ENCODE data around the gene BACH2. TPM values are rescaled to one million over a fixed set of nuclear protein-coding genes. Genes with fewer than 3 reads are reported as not detected.

The BACH2 gene
- total RNA-seq, 1 donor from 2014 or later = 90.4 TPM

GRCh38 chr6:90329386-90330077, 32.9 kb upstream of the BACH2 start:
- intact Hi-C loops (cut with micrococcal nuclease) = loop anchor here (2.0 kb wide), 1 partner anchor 15 kb away; no protein-coding TSS in a partner anchor
- no peaks in the 10 kb centered on the region for H3K36me3 Mint-ChIP-seq (ENCODE audit: low read depth)
- no peak for ATAC-seq (ENCODE audit: low read depth)
- no peak for DNase-seq
- H3K27me3 Mint-ChIP-seq = no peaks in the 10 kb centered on the region
- no peak overlapping the region for H3K4me3 Mint-ChIP-seq
- ChIA-PET CTCF (no interaction called here), POLR2A (no interaction called here)
- peaks cover 4% of the 10 kb centered on the region for H3K9me3 Mint-ChIP-seq
- peaks cover 7% of the 10 kb centered on the region for H3K4me1 Mint-ChIP-seq
- no peak overlapping the region for H3K27ac Mint-ChIP-seq
- TF ChIP-seq CTCF (IDR thresholded peaks at IDR 0.05) = no peak

- intact Hi-C loops (cut with micrococcal nuclease) = no loop called here
- ATAC-seq (ENCODE audit: low read depth) (no peak), DNase-seq (no peak)
- H3K4me3 Mint-ChIP-seq = no peak overlapping the region
- H3K36me3 Mint-ChIP-seq (ENCODE audit: low read depth) = no peaks in the 10 kb centered on the region
- H3K9me3 Mint-ChIP-seq = no peaks in the 10 kb centered on the region
- peaks cover 7% of the 10 kb centered on the region for H3K4me1 Mint-ChIP-seq
- CTCF ChIA-PET = interaction anchor here (0.7 kb wide), 2 partner anchors 65 to 388 kb away, joined by 3 read pairs; no protein-coding TSS in a partner anchor
- no peak for TF ChIP-seq CTCF (IDR thresholded peaks at IDR 0.05)
- no peak overlapping the region for H3K27ac Mint-ChIP-seq
- POLR2A ChIA-PET = interaction anchor here (1.3 kb wide), 1 partner anchor 40 kb away, joined by 4 read pairs; no protein-coding TSS in a partner anchor
- no peaks in the 10 kb centered on the region for H3K27me3 Mint-ChIP-seq
Measured at GRCh38 chr6:90328004-90328403, 31.4 kb upstream of the BACH2 start.

GRCh38 chr6:90326404-90327057, 29.9 kb upstream of the BACH2 start:
- Mint-ChIP-seq H3K9me3 (peaks cover 2% of the 10 kb centered on the region), H3K4me1 (peaks cover 9% of the 10 kb centered on the region), H3K4me3 (no peak overlapping the region), H3K36me3 (ENCODE audit: low read depth) (no peaks in the 10 kb centered on the region), H3K27me3 (no peaks in the 10 kb centered on the region), H3K27ac (no peak overlapping the region)
- intact Hi-C loops (cut with micrococcal nuclease) = loop anchor here (2.0 kb wide), 1 partner anchor 14 kb away; no protein-coding TSS in a partner anchor
- no peak for DNase-seq
- ChIA-PET POLR2A (interaction anchor here (0.6 to 0.8 kb wide), 3 partner anchors 30 to 972 kb away, joined by 3 read pairs; partner anchors contain the start of gene BACH2), CTCF (no interaction called here)
- ATAC-seq (ENCODE audit: low read depth) = no peak
- no peak for TF ChIP-seq CTCF (IDR thresholded peaks at IDR 0.05)

GRCh38 chr6:90323706-90324105, 27.1 kb upstream of the BACH2 start:
- peaks cover 2% of the 10 kb centered on the region for H3K9me3 Mint-ChIP-seq
- CTCF ChIA-PET = no interaction called here
- H3K27ac Mint-ChIP-seq = no peak overlapping the region

More at GRCh38 chr6:90323706-90324105, 27.1 kb upstream of the BACH2 start:
- POLR2A ChIA-PET = no interaction called here
- no peak for TF ChIP-seq CTCF (IDR thresholded peaks at IDR 0.05)
- no peak overlapping the region for H3K4me3 Mint-ChIP-seq
- DNase-seq (no peak), ATAC-seq (ENCODE audit: low read depth) (no peak)
- intact Hi-C loops (cut with micrococcal nuclease) = no loop called here
- peaks cover 27% of the 10 kb centered on the region for H3K4me1 Mint-ChIP-seq
- no peaks in the 10 kb centered on the region for H3K36me3 Mint-ChIP-seq (ENCODE audit: low read depth)
- no peaks in the 10 kb centered on the region for H3K27me3 Mint-ChIP-seq
